DMS 273 (cell line): ENCODE measurements around the gene CDK5RAP3.
"Not testable (repeated sequence)": the region's sequence is repeated elsewhere in the genome, so short reads cannot be mapped to it uniquely, and the experiment has no call there.

Experiments used
- DNase-seq: peaks from one replicate; lab custom pipeline; 2025; ENCODE audit not compliant: unreplicated experiment; lab: John Stamatoyannopoulos, UW

The CDK5RAP3 gene

GRCh38 chr17:47996201-47996600 is 25.3 kb downstream of the CDK5RAP3 start:
- no peak for DNase-seq

- DNase-seq, result no peak
Measured at GRCh38 chr17:47997586-47997985, 26.7 kb downstream of the CDK5RAP3 start.

GRCh38 chr17:47998044-47998443 is 27.1 kb downstream of the CDK5RAP3 start:
- no peak for DNase-seq

GRCh38 chr17:47999582-47999981 is 28.7 kb downstream of the CDK5RAP3 start:
- DNase-seq, result no peak

- no peak for DNase-seq
Measured at GRCh38 chr17:48001197-48001596, 30.3 kb downstream of the CDK5RAP3 start.

- not testable (repeated sequence) for DNase-seq
Measured at GRCh38 chr17:48001657-48002056, 30.7 kb downstream of the CDK5RAP3 start.

GRCh38 chr17:48002266-48002915 is 31.5 kb downstream of the CDK5RAP3 start:
- peak; percentile 70 for DNase-seq

GRCh38 chr17:48002916-48003416 is 32.1 kb downstream of the CDK5RAP3 start:
- no peak for DNase-seq

GRCh38 chr17:48003417-48004151 is 32.7 kb downstream of the CDK5RAP3 start:
- peak; percentile 98 for DNase-seq

- DNase-seq, result no peak
Measured at GRCh38 chr17:48004983-48005382, 34.1 kb downstream of the CDK5RAP3 start.

GRCh38 chr17:48006936-48007709 is 36.2 kb downstream of the CDK5RAP3 start:
- no peak for DNase-seq

GRCh38 chr17:48010193-48010592 is 39.3 kb downstream of the CDK5RAP3 start:
- no peak for DNase-seq

GRCh38 chr17:48011405-48012150 is 40.7 kb downstream of the CDK5RAP3 start:
- DNase-seq, result peak; percentile 85

GRCh38 chr17:48012151-48012520 is 41.2 kb downstream of the CDK5RAP3 start:
- peak; percentile 98 for DNase-seq

GRCh38 chr17:48012654-48013053 is 41.7 kb downstream of the CDK5RAP3 start:
- DNase-seq, result peak; percentile 70

- DNase-seq, result peak; percentile 73
Measured at GRCh38 chr17:48013876-48014594, 43.1 kb downstream of the CDK5RAP3 start.

GRCh38 chr17:48014595-48015111 is 43.7 kb downstream of the CDK5RAP3 start:
- DNase-seq, result peak; percentile 74

- no peak for DNase-seq
Measured at GRCh38 chr17:48016112-48016511, 45.2 kb downstream of the CDK5RAP3 start.

- DNase-seq, result not testable (repeated sequence)
Measured at GRCh38 chr17:48017817-48018158, 46.9 kb downstream of the CDK5RAP3 start.

GRCh38 chr17:48021934-48022333 is 51.0 kb downstream of the CDK5RAP3 start:
- no peak for DNase-seq
